ENCODE results near the gene HECTD1.
"Not testable (repeated sequence)": the region's sequence is repeated elsewhere in the genome, so short reads cannot be mapped to it uniquely, and the experiment has no call there.

HECTD1 gene

DNA sequence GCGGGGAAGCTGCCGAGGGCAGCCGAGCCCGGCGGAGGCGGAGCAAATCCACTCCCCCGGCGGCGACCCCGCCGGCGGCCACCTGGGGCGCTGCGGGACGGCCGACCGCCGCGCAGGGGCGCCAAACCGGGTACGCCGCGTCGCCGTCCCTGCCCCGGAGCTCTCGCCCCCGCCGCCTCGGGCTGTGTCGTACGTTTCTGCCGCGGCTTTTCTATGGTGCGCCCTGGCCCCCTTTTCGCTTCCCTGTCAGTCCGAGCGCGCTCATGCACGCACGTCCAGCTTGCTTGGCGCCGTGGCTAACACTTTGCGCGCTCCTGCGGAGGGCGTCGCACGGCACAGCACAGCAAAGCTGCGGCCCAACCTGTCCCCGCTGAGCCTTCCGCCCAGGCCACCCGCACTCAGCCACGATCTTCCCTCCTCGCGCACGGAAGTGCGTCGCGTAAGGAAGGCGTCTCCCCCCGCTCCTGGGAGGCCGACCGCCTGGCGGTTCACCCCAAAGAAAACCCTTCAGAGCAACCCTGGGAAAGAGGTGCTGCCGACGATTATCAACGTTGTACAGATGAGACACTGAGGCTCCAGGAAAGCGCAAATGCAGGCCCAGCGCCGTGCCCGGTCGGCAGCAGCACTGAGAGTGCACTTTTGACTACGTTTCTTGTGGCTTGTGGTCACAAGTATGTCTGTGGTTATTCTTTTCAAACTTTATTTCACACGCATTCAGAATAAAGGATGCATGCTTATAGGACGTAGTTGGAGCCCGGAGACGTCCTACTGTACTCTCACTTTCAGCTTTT lies at the start of gene HECTD1:
HECTD1 (minus strand) TSS at position 39 of the 791 bp plus-strand sequence. CDS start 1,857 bp downstream, outside the sequence.
- DNase-seq (ENCODE audit: low spot score): peak; percentile 87
- H3K27ac ChIP-seq: peak within 1 kb of the TSS; percentile 99
- CTCF ChIA-PET: interaction anchor here (0.6 to 3.4 kb wide), 16 partner anchors 16 to 242 kb away, joined by 3 to 11 read pairs (median 4); no protein-coding TSS in a partner anchor
- TF ChIP-seq, protein P1, sequence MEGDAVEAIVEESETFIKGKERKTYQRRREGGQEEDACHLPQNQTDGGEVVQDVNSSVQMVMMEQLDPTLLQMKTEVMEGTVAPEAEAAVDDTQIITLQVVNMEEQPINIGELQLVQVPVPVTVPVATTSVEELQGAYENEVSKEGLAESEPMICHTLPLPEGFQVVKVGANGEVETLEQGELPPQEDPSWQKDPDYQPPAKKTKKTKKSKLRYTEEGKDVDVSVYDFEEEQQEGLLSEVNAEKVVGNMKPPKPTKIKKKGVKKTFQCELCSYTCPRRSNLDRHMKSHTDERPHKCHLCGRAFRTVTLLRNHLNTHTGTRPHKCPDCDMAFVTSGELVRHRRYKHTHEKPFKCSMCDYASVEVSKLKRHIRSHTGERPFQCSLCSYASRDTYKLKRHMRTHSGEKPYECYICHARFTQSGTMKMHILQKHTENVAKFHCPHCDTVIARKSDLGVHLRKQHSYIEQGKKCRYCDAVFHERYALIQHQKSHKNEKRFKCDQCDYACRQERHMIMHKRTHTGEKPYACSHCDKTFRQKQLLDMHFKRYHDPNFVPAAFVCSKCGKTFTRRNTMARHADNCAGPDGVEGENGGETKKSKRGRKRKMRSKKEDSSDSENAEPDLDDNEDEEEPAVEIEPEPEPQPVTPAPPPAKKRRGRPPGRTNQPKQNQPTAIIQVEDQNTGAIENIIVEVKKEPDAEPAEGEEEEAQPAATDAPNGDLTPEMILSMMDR (conservative IDR thresholded peaks at IDR 0.05; ENCODE audit: low read depth): peak; percentile 91
- POLR2A ChIA-PET (ENCODE audit: low non-redundant PET): interaction anchor here (0.5 to 1.1 kb wide), 3 partner anchors 66 to 136 kb away, joined by 3 to 13 read pairs (median 3); no protein-coding TSS in a partner anchor

DNA sequence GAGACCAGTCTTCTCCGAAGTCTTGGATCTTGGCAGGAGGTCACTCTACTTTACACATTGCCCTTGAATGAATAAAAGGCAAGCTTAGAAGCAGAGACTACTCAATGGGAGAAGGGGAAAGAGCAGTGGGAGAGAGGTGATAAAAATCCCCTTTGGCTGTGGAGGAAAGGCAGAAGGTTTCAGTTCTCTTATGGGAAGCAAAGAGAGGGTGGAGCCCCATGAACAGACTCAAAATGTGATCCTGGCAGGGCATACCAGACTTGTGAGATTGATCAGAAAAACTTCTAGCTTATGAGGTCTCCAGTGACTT lies 49.6 kb upstream of the HECTD1 start:
- TF ChIP-seq, protein P1 (conservative IDR thresholded peaks at IDR 0.05; ENCODE audit: low read depth): no peak
- no peak overlapping the region for H3K27ac ChIP-seq
- ChIA-PET POLR2A (ENCODE audit: low non-redundant PET) (no interaction called here), CTCF (no interaction called here)
- no peak for DNase-seq (ENCODE audit: low spot score)

DNA sequence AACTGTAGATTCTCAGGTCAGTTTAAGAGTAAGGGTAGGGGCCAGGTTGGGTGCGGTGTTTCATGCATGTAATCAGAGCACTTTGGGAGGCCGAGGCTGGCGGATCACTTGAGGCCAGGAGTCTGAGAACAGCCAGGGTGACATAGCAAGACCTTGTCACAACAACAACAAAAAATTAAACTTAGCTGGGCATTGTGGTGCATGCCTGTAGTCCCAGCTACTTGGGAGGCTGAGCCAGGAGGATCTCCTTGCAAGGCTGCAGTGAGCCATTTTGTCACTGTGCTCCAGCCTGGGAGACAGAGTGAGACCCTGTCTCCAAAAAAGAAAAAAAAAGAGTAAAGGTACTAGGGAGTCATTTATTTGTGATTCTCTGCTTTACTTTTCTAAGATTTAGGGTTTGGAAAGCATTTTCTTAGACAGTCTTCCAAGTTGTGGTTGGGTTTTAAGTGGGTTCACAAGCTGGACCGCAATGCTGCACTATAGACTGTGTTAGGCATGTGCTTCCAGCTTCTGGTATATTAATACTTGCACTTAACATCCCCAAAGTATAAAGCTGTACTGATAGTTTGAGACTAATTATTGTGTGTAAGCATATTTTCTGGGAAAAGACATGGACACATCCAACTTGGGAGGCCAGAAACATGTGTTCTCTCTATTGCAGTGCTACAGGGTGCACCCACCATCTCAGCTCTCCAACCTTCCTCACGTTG lies 49.1 kb upstream of the HECTD1 start:
- ChIA-PET CTCF (no interaction called here), POLR2A (ENCODE audit: low non-redundant PET) (no interaction called here)
- TF ChIP-seq, protein P1 (conservative IDR thresholded peaks at IDR 0.05; ENCODE audit: low read depth): no peak
- DNase-seq (ENCODE audit: low spot score): no peak
- no peak overlapping the region for H3K27ac ChIP-seq

DNA sequence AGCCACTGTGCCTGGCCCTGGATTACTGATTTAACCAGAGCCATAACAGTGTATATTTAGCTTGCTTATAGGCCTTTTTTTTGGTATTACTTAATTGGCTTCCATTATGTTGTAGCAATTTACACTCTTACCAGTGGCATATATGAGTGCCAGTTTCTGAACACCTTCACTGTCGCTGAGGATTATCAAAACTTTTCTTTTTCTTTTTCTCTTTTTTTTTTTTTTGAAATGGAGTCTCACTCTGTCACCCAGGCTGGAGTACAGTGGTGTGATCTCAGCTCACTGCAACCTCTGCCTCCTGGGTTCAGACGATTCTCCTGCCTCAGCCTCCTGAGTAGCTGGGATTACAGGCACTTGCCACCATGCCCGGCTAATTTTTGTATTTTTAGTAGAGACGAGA lies 48.3 kb upstream of the HECTD1 start:
- CTCF ChIA-PET; H3K27ac ChIP-seq; POLR2A ChIA-PET (ENCODE audit: low non-redundant PET): not testable (repeated sequence)

DNA sequence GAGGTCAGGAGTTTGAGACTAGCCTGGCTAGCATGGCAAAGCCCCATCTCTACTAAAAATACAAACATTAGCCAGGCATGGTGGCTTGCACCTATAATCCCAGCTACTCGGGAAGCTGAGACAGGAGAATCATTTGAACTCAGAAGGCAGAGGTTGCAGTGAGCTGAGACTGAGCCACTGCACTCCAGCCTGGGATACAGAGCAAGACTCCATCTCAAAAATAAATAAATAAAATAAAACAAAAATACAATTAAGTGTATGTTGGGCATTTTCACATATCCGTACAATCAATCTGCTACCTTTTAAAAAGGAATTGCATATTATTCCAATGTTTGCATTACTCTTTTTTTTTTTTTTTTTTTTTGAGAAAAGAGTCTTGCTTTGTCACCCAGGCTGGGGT lies 47.7 kb upstream of the HECTD1 start:
- TF ChIP-seq, protein P1 (conservative IDR thresholded peaks at IDR 0.05; ENCODE audit: low read depth): no peak
- ChIA-PET CTCF (no interaction called here), POLR2A (ENCODE audit: low non-redundant PET) (no interaction called here)
- H3K27ac ChIP-seq: no peak overlapping the region
- DNase-seq (ENCODE audit: low spot score): no peak

More for the DNA sequence above, 48.3 kb upstream of the HECTD1 start:
- not testable (repeated sequence) for DNase-seq (ENCODE audit: low spot score)

DNA sequence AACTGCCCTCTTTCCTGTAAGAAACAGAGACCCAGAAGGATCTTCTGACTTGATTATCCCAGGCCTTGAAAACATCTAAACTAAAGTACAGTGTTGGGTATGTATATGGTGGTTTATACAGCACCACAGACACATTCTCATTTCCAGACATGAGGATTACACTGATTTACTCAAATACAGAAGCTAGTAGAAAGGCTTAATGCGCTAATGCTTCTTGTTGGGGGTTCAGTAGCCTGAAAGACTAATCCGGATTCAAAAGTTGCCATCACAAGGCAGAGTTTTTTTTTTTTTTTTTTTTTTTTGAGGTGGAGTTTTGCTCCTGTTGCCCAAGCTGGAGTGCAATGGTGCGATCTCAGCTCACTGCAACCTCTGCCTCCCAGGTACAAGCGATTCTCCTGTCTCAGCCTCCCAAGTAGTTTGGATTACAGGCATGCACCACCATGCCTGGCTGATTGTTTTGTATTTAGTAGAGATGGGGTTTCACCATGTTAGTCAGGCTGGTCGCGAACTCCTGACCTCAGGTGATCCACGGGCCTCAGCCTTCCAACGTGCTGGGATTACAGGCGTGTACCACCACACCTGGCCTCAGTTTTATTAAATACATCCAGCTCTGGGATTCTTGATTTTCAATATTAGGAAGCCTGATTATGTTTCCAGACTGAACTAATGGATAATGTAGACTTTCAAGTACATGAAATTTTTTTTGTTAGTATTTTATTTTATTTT lies 46.3 kb upstream of the HECTD1 start:
- CTCF ChIA-PET: no interaction called here
- DNase-seq (ENCODE audit: low spot score): no peak
- POLR2A ChIA-PET (ENCODE audit: low non-redundant PET): no interaction called here
- TF ChIP-seq, protein P1 (conservative IDR thresholded peaks at IDR 0.05; ENCODE audit: low read depth): no peak
- no peak overlapping the region for H3K27ac ChIP-seq
